HepG2 (cell line): ENCODE data around the gene ARHGEF3. TPM values are rescaled to one million over a fixed set of nuclear protein-coding genes. Genes with fewer than 3 reads are reported as not detected.

Source experiments
- ATAC-seq: fragments of 200-7000 bp; cut with Tn5 transposase; 3 replicates; pipeline ENCODE4 v1.9.1; 2020; ENCODE audit warnings: mild to moderate bottlenecking, moderate library complexity
- BruUV-seq: library from RNA; stranded (reverse); fragments of 400-500 nt; replicated peaks from 2 replicates; lab custom pipeline; 2021; lab: Mats Ljungman, UMichigan
- CTCF ChIA-PET: fragments of 300-600 bp; formaldehyde crosslinking; extraction: SDS; loops from one replicate; lab custom pipeline; 2021; ENCODE audit warnings: low total read pairs, inconsistent platforms, low intra/inter-chr PET ratio; lab: Yijun Ruan, JAX
- POLR2A ChIA-PET: fragments of 350-600 bp; sonication (Branson Sonifier 250); formaldehyde crosslinking; loops from one replicate; lab custom pipeline; 2020; ENCODE audit warnings: antibody characterized with exemption, inconsistent platforms; lab: Yijun Ruan, JAX
- DNase-seq: peaks from one replicate; pipeline ENCODE4 v3.0.0-alpha.2; 2015; ENCODE audit warnings: low spot score
- FAIRE-seq: peaks from 3 replicates; lab custom pipeline; 2011; peaks lifted over from hg19 to GRCh38; lab: Jason Lieb, UNC
- H2AFZ ChIP-seq: one replicate; pipeline ENCODE4 v1.6.1; 2011; ENCODE audit warnings: low read length, inconsistent platforms
- H3K27ac ChIP-seq: fragments of 300-600 bp; 3 replicates; pipeline ENCODE4 v1.8.0; 2011; ENCODE audit warnings: mixed run types, mild to moderate bottlenecking, mixed read lengths, low read length, inconsistent platforms; ENCODE audit not compliant: insufficient read depth; ENCODE audit errors: extremely low read length
- H3K27me3 ChIP-seq, 2 experiments: fragments of 200-600 bp in 1 of 2; 2 replicates in 1 of 2; 3 replicates in 1 of 2; pipeline versions ENCODE4 v1.6.0 to v1.8.0; 2011; ENCODE audit warnings: low read length in 2 of 2, mild to moderate bottlenecking in 2 of 2, moderate library complexity in 2 of 2, inconsistent platforms in 1 of 2; ENCODE audit not compliant: insufficient read depth in 2 of 2, control insufficient read depth in 1 of 2
- H3K36me3 ChIP-seq, 2 experiments: fragments of 200-600 bp in 1 of 2; replicated peaks in 1 of 2; 2 replicates in 1 of 2; 3 replicates in 1 of 2; pipeline versions ENCODE4 v1.5.1 to v1.8.0; 2011; ENCODE audit warnings: low read length in 2 of 2, inconsistent platforms in 1 of 2; ENCODE audit not compliant: insufficient read depth in 2 of 2, control insufficient read depth in 1 of 2
- H3K4me1 ChIP-seq: 2 replicates; pipeline ENCODE4 v1.5.1; 2012; ENCODE audit warnings: low read length, inconsistent platforms; ENCODE audit not compliant: insufficient read depth
- H3K4me2 ChIP-seq: 2 replicates; pipeline ENCODE4 v1.6.0; 2011; ENCODE audit warnings: low read depth, low read length, inconsistent platforms
- H3K4me3 ChIP-seq, 3 experiments: fragments of 200-600 bp in 1 of 3; sonication (generic), shearing (Covaris generic) in 1 of 3; replicated peaks in 1 of 3; 2 replicates each; pipeline ENCODE4 v1.5.1; 2011 to 2016; ENCODE audit warnings: low read length in 3 of 3, inconsistent platforms in 2 of 3, low read depth in 2 of 3, mild to moderate bottlenecking in 2 of 3, control low read depth in 1 of 3, mixed read lengths in 1 of 3; ENCODE audit not compliant: insufficient read depth in 1 of 3
- H3K79me2 ChIP-seq: one replicate; pipeline ENCODE4 v1.6.1; 2011; ENCODE audit warnings: low read length, inconsistent platforms; ENCODE audit not compliant: insufficient read depth
- H3K9ac ChIP-seq: 2 replicates; pipeline ENCODE4 v1.6.0; 2011; ENCODE audit warnings: mild to moderate bottlenecking, low read depth, low read length, inconsistent platforms; ENCODE audit not compliant: insufficient read depth
- H3K9me3 ChIP-seq: 2 replicates; pipeline ENCODE4 v1.5.1; 2012; ENCODE audit warnings: mild to moderate bottlenecking, low read length
- H4K20me1 ChIP-seq: 2 replicates; pipeline ENCODE4 v1.6.0; 2011; ENCODE audit warnings: inconsistent platforms, mild to moderate bottlenecking, low read length, moderate library complexity; ENCODE audit not compliant: insufficient read depth
- EEA1 ChIP-seq: sonication (generic); formaldehyde crosslinking; IDR thresholded peaks from 2 replicates; pipeline ENCODE4 v1.5.1; 2020; ENCODE audit warnings: mild to moderate bottlenecking, missing genetic modification reagents, borderline replicate concordance
- HDAC6 ChIP-seq: fragments of 200-600 bp; sonication (generic); IDR thresholded peaks from 2 replicates; pipeline ENCODE4 v1.7.0; 2017; ENCODE audit warnings: mild to moderate bottlenecking, antibody characterized with exemption, low read length, low read depth
- ZNF326 ChIP-seq: sonication (generic); formaldehyde crosslinking; IDR thresholded peaks from 2 replicates; pipeline ENCODE4 v1.4.0; 2020; ENCODE audit warnings: missing genetic modification reagents, borderline replicate concordance
- WGBS: methylation state at CpG from one replicate; pipeline ENCODE4 v1.1.6; 2017; ENCODE audit warnings: low lambda C conversion rate; 5-methylcytosine and 5-hydroxymethylcytosine counted together
- in situ Hi-C: cut with HindIII; loops from 2 replicates; pipeline ENCODE4 v1.10.0; 2017; ENCODE audit warnings: low pct_unique_long_range_greater_than_20kb; ENCODE audit not compliant: extremely low pct_ligation_motif_present
- intact Hi-C: fragments of 100-400 bp; cut with micrococcal nuclease; formaldehyde crosslinking; loops from one replicate; pipeline ENCODE4 v1.10.0; 2022; ENCODE audit not compliant: unreplicated experiment
- polyA plus RNA-seq, 8 experiments: library from polyadenylated mRNA; depleted of rRNA in 3 of 8; stranded (reverse) in 7 of 8; unstranded in 1 of 8; fragments of >200 nt; fragmentation: Illumina TruSeq in 4 of 8; extraction: Trizol in 4 of 8; gene quantifications; 2 replicates each; pipeline versions ENCODE4 v1.2.1 to v1.2.3, GENCODE V29; 2011 to 2016; ENCODE audit warnings: low read depth in 4 of 8, missing spikeins in 1 of 8, mixed read lengths in 1 of 8; ENCODE audit not compliant: insufficient read depth in 1 of 8
- total RNA-seq, 5 experiments: library from RNA; depleted of rRNA; stranded (reverse); fragments of >200 nt; fragmentation: Illumina TruSeq; extraction: Trizol; gene quantifications; 2 replicates each; pipeline ENCODE4 v1.2.3, GENCODE V29; 2016; ENCODE audit warnings: low read depth in 1 of 5
- TF ChIP-seq, protein P1 (sequence below): IDR thresholded peaks from 2 replicates; pipeline ENCODE4 v1.6.1; 2016; ENCODE audit warnings: mild to moderate bottlenecking
- TF ChIP-seq, protein P2 (sequence below): sonication (generic); formaldehyde crosslinking; IDR thresholded peaks from 2 replicates; pipeline ENCODE4 v1.4.0; 2020; ENCODE audit warnings: mild to moderate bottlenecking, missing genetic modification reagents
- TF ChIP-seq, protein P3 (sequence below): sonication (generic); formaldehyde crosslinking; IDR thresholded peaks from 2 replicates; pipeline ENCODE4 v1.9.0; 2021; ENCODE audit warnings: missing genetic modification reagents, borderline replicate concordance
- TF ChIP-seq, protein P4 (sequence below): sonication (generic); formaldehyde crosslinking; IDR thresholded peaks from 2 replicates; pipeline ENCODE4 v1.8.0; 2022; ENCODE audit warnings: mild to moderate bottlenecking, missing genetic modification reagents, moderate library complexity

The ARHGEF3 gene
- total and polyA plus RNA-seq, 2 of the 13 experiments (the other 11 are each of a cell fraction or from before 2014, with no cell fraction given), result 14.8 to 23.1 TPM

DNA sequence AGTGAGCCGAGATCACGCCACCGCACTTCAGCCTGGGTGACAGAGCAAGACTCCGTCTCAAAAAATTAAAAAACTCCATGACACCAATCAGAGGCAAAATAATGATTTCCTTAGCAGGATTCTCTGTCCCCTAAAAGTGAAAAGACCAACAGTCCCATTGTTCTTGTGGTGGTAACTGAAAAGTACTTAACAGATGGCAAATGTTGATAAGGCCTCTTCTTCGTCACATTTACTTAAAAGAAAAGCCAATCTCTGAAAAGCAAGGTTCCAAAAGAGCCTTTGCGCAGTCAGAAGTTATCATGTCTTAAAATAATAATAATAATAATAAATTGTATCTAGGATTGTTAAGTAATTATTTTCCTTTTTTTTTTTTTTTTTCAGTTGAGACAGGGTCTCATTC is 62.7 kb downstream of the ARHGEF3 start:
- Histone ChIP-seq H3K4me3 (no peak overlapping the region), H2AFZ (no peak overlapping the region), H3K36me3 (peaks cover 9 to 39% of the 10 kb centered on the region in 2 experiments), H3K9ac (no peak overlapping the region), H3K27me3 (no peaks in the 10 kb centered on the region), H3K9me3 (no peaks in the 10 kb centered on the region), H3K79me2 (no peaks in the 10 kb centered on the region), H4K20me1 (no peaks in the 10 kb centered on the region), H3K4me2 (no peak overlapping the region), H3K4me1 (no peaks in the 10 kb centered on the region), H3K27ac (no peak overlapping the region)
- FAIRE-seq, result no peak
- in situ Hi-C loops (no loop called here), intact Hi-C loops (no loop called here)
- ATAC-seq, result no peak
- ChIA-PET CTCF (no interaction called here), POLR2A (no interaction called here)
- BruUV-seq, result no TSS peak
- no peak for DNase-seq
- WGBS, result 96% methylated on average over 6 of the region's 6 CpGs
- TF ChIP-seq, protein P1, sequence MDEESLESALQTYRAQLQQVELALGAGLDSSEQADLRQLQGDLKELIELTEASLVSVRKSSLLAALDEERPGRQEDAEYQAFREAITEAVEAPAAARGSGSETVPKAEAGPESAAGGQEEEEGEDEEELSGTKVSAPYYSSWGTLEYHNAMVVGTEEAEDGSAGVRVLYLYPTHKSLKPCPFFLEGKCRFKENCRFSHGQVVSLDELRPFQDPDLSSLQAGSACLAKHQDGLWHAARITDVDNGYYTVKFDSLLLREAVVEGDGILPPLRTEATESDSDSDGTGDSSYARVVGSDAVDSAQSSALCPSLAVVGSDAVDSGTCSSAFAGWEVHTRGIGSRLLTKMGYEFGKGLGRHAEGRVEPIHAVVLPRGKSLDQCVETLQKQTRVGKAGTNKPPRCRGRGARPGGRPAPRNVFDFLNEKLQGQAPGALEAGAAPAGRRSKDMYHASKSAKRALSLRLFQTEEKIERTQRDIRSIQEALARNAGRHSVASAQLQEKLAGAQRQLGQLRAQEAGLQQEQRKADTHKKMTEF (CRISPR knock-in tag), result no peak
- TF ChIP-seq HDAC6 (no peak), EEA1 (no peak), ZNF326 (no peak)
- TF ChIP-seq, protein P2, sequence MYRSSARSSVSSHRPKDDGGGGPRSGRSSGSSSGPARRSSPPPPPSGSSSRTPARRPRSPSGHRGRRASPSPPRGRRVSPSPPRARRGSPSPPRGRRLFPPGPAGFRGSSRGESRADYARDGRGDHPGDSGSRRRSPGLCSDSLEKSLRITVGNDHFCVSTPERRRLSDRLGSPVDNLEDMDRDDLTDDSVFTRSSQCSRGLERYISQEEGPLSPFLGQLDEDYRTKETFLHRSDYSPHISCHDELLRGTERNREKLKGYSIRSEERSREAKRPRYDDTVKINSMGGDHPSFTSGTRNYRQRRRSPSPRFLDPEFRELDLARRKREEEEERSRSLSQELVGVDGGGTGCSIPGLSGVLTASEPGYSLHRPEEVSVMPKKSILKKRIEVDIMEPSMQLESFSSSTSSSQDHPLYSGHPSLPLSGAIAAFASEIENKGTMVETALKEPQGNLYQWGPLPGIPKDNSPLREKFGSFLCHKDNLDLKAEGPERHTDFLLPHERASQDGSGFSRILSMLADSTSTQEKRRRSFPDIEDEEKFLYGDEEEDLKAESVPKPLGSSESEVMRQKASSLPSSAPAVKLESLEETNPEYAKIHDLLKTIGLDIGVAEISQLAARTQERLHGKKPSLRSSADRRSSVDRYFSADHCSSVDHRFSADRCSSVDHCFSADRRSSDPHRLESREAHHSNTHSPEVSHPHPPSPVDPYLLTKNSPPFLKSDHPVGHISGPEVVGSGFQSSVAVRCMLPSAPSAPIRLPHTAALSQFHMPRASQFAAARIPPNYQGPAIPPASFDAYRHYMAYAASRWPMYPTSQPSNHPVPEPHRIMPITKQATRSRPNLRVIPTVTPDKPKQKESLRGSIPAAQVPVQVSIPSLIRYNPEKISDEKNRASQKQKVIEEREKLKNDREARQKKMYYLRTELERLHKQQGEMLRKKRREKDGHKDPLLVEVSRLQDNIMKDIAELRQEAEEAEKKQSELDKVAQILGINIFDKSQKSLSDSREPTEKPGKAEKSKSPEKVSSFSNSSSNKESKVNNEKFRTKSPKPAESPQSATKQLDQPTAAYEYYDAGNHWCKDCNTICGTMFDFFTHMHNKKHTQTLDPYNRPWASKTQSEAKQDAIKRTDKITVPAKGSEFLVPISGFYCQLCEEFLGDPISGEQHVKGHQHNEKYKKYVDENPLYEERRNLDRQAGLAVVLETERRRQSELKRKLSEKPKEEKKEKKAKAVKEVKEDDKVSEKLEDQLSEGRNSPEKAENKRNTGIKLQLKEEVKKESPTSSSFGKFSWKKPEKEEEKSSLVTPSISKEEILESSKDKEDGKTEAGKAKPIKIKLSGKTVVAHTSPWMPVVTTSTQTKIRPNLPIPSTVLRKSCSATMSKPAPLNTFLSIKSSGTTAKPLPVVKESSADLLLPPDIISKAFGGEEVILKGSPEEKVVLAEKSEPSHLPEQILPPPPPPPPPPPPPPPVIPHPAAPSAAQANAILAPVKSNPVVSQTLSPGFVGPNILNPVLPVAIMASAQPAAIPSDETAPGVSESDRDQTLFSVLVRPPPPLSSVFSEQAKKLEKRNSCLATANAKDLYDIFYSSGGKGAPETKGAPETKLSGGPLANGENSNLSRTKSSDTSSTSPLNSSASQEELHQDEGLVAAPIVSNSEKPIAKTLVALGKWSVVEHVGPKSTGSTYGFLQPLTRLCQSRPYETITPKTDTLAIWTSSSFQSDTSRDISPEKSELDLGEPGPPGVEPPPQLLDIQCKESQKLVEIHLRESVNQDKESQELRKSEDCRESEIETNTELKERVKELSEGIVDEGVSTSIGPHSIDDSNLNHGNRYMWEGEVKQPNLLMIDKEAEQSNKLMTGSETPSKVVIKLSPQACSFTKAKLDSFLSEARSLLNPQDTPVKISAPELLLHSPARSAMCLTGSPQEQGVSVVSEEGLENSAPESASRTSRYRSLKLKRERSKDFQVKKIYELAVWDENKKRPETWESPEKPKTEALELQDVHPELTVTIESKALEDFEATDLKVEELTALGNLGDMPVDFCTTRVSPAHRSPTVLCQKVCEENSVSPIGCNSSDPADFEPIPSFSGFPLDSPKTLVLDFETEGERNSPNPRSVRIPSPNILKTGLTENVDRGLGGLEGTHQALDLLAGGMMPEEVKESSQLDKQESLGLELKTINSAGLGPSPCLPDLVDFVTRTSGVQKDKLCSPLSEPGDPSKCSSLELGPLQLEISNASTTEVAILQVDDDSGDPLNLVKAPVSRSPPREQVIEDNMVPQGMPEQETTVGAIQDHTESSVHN (CRISPR knock-in tag), result no peak
- TF ChIP-seq, protein P3, sequence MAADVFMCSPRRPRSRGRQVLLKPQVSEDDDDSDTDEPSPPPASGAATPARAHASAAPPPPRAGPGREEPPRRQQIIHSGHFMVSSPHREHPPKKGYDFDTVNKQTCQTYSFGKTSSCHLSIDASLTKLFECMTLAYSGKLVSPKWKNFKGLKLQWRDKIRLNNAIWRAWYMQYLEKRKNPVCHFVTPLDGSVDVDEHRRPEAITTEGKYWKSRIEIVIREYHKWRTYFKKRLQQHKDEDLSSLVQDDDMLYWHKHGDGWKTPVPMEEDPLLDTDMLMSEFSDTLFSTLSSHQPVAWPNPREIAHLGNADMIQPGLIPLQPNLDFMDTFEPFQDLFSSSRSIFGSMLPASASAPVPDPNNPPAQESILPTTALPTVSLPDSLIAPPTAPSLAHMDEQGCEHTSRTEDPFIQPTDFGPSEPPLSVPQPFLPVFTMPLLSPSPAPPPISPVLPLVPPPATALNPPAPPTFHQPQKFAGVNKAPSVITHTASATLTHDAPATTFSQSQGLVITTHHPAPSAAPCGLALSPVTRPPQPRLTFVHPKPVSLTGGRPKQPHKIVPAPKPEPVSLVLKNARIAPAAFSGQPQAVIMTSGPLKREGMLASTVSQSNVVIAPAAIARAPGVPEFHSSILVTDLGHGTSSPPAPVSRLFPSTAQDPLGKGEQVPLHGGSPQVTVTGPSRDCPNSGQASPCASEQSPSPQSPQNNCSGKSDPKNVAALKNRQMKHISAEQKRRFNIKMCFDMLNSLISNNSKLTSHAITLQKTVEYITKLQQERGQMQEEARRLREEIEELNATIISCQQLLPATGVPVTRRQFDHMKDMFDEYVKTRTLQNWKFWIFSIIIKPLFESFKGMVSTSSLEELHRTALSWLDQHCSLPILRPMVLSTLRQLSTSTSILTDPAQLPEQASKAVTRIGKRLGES, result no peak
- TF ChIP-seq, protein P4, sequence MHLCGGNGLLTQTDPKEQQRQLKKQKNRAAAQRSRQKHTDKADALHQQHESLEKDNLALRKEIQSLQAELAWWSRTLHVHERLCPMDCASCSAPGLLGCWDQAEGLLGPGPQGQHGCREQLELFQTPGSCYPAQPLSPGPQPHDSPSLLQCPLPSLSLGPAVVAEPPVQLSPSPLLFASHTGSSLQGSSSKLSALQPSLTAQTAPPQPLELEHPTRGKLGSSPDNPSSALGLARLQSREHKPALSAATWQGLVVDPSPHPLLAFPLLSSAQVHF, result no peak
